Hematopoietic multipotent progenitor cell treated with erythropoietin and hydrocortisone succinate and interleukin-3 and kit ligand, for 4 days (in vitro differentiated cells): ENCODE measurements around the gene TMEM238L.
"Not testable (repeated sequence)": the region's sequence is repeated elsewhere in the genome, so short reads cannot be mapped to it uniquely, and the experiment has no call there.

ENCODE experiments used
- DNase-seq: peaks from one replicate; pipeline ENCODE4 v3.0.0-alpha.2; 2015

TMEM238L gene

GRCh38 chr17:10803830-10804475, at the start of gene TMEM238L:
Gene TMEM238L, minus strand, starts transcription at chr17:10804099. Its CDS starts 136 bp downstream, at chr17:10803963.
- DNase-seq = no peak

GRCh38 chr17:10846636-10847035, 42.7 kb upstream of the TMEM238L start:
- DNase-seq = not testable (repeated sequence)

- DNase-seq = no peak
Measured at GRCh38 chr17:10845388-10845751, 41.5 kb upstream of the TMEM238L start.

- DNase-seq = peak; percentile 90
Measured at GRCh38 chr17:10844621-10845387, 40.9 kb upstream of the TMEM238L start.

- peak; percentile 41 for DNase-seq
Measured at GRCh38 chr17:10843811-10844210, 39.9 kb upstream of the TMEM238L start.

- DNase-seq = no peak
Measured at GRCh38 chr17:10842658-10843057, 38.8 kb upstream of the TMEM238L start.

GRCh38 chr17:10838682-10839081, 34.8 kb upstream of the TMEM238L start:
- DNase-seq = no peak

- no peak for DNase-seq
Measured at GRCh38 chr17:10837921-10838320, 34.0 kb upstream of the TMEM238L start, which contains the start of gene PIRT. Gene PIRT, minus strand, starts transcription at chr17:10838087. Its CDS starts 12,442 bp downstream, at chr17:10825645.

GRCh38 chr17:10836966-10837590, 33.2 kb upstream of the TMEM238L start:
- no peak for DNase-seq

GRCh38 chr17:10836145-10836544, 32.2 kb upstream of the TMEM238L start:
- DNase-seq = no peak

- no peak for DNase-seq
Measured at GRCh38 chr17:10831696-10832095, 27.8 kb upstream of the TMEM238L start.

GRCh38 chr17:10827898-10828552, 24.1 kb upstream of the TMEM238L start:
- no peak for DNase-seq

GRCh38 chr17:10824874-10825273, 21.0 kb upstream of the TMEM238L start:
- no peak for DNase-seq

- no peak for DNase-seq
Measured at GRCh38 chr17:10821770-10822169, 17.9 kb upstream of the TMEM238L start.

GRCh38 chr17:10821054-10821453, 17.2 kb upstream of the TMEM238L start:
- DNase-seq = no peak

GRCh38 chr17:10815319-10815718, 11.4 kb upstream of the TMEM238L start:
- DNase-seq = no peak

- DNase-seq = no peak
Measured at GRCh38 chr17:10814075-10814474, 10.2 kb upstream of the TMEM238L start.

- DNase-seq = peak; percentile 64
Measured at GRCh38 chr17:10812674-10813073, 8.8 kb upstream of the TMEM238L start.

- no peak for DNase-seq
Measured at GRCh38 chr17:10809605-10810004, 5.7 kb upstream of the TMEM238L start.

GRCh38 chr17:10807704-10808128, 3.8 kb upstream of the TMEM238L start:
- no peak for DNase-seq

GRCh38 chr17:10806545-10807262, 2.8 kb upstream of the TMEM238L start:
- DNase-seq = no peak

GRCh38 chr17:10805911-10806310, 2.0 kb upstream of the TMEM238L start:
- no peak for DNase-seq

- no peak for DNase-seq
Measured at GRCh38 chr17:10804546-10804945, 647 bp upstream of the TMEM238L start.
